H1 (cell line): ENCODE data around the gene PDE6B.

Experiments
- CTCF ChIP-seq, 3 experiments: IDR thresholded peaks; 1 replicate in 2 of 3; 2 replicates in 1 of 3; pipeline versions ENCODE4 v1.5.1 to v1.6.1; 2011; ENCODE audit warnings: low read length in 3 of 3, mild to moderate bottlenecking in 3 of 3, inconsistent platforms in 2 of 3, low read depth in 1 of 3, moderate library complexity in 1 of 3; ENCODE audit not compliant: insufficient read depth in 1 of 3; ENCODE audit errors: control extremely low read depth in 1 of 3
- NRF1 ChIP-seq: IDR thresholded peaks from 2 replicates; pipeline ENCODE4 v1.6.1; 2011; ENCODE audit warnings: mild to moderate bottlenecking, low read depth, low read length, improper control_type of control experiment
- POLR2A ChIP-seq, 2 experiments: IDR thresholded peaks; 1 replicate in 1 of 2; 2 replicates in 1 of 2; pipeline ENCODE4 v1.6.1; 2011; ENCODE audit warnings: low read depth in 2 of 2, low read length in 2 of 2, mild to moderate bottlenecking in 2 of 2; ENCODE audit errors: control extremely low read depth in 1 of 2
- POLR2AphosphoS5 ChIP-seq: IDR thresholded peaks from 2 replicates; pipeline ENCODE4 v1.6.1; 2011; ENCODE audit warnings: low read depth, low read length
- SRF ChIP-seq: IDR thresholded peaks from 2 replicates; pipeline ENCODE4 v1.6.1; 2011; ENCODE audit warnings: mild to moderate bottlenecking, low read depth, low read length, moderate library complexity

GRCh38 chr4:609400-610050 is 15.8 kb upstream of the PDE6B start:
- TF ChIP-seq CTCF (IDR thresholded peaks at IDR 0.05; ENCODE audit: control extremely low read depth in 1 of 3, insufficient read depth in 1 of 3, low read depth in 1 of 3, low read length in 3 of 3): peak in 1 of 3 experiments; percentile 1; a peak in 1 of 4 replicates
- no peak for TF ChIP-seq SRF
- no peak for TF ChIP-seq NRF1
- no peak for TF ChIP-seq POLR2AphosphoS5
- TF ChIP-seq POLR2A (IDR thresholded peaks at IDR 0.05; ENCODE audit: control extremely low read depth in 1 of 2, low read depth in 2 of 2, low read length in 2 of 2): no peak
